ENCODE results near the gene VGLL2.

Gene VGLL2

DNA sequence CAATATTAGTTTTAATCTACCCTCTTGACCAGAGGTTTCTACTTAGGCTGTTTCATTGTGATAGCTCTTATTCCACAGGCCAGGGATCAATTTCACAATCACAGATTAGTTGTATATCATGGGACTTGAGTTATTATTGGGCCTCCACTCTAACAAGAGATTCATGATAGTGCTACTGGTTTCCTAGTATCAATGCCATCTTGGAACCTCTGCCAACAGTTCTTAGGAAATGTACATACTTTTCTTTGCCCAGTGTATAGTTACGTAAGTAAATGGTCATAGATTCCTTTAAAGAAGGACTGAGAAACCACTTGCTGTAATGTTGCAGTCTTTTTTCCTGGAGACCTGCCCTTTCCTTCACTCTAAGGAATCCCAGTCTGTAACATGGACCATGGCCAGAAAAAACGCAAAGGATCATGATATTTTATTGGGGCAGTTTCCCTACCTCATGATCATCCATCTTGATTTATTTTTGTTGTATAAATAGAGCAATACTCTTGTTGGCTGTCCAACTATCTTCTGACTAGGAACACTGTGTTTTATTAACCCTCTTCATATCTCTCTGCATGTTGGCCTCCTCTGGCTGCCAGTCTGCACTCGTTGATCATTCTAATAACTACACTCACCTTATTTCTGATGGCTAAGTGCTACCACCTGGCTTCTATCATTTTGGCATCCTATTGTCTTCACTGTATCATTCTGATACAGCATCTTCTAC is 38.0 kb upstream of the VGLL2 start:
- H3K36me3 ChIP-seq (ENCODE audit: low read length): no peaks in the 10 kb centered on the region
- no peaks in the 10 kb centered on the region for H3K79me2 ChIP-seq (ENCODE audit: insufficient read depth, low read length)
- H4K20me1 ChIP-seq (ENCODE audit: low read depth, low read length): no peaks in the 10 kb centered on the region
- H3K4me2 ChIP-seq (ENCODE audit: low read depth, low read length, poor library complexity, severe bottlenecking): no peak overlapping the region
- no peak overlapping the region for H3K4me3 ChIP-seq (ENCODE audit: insufficient read depth, low read length, poor library complexity, severe bottlenecking)
- TF ChIP-seq, protein P1, sequence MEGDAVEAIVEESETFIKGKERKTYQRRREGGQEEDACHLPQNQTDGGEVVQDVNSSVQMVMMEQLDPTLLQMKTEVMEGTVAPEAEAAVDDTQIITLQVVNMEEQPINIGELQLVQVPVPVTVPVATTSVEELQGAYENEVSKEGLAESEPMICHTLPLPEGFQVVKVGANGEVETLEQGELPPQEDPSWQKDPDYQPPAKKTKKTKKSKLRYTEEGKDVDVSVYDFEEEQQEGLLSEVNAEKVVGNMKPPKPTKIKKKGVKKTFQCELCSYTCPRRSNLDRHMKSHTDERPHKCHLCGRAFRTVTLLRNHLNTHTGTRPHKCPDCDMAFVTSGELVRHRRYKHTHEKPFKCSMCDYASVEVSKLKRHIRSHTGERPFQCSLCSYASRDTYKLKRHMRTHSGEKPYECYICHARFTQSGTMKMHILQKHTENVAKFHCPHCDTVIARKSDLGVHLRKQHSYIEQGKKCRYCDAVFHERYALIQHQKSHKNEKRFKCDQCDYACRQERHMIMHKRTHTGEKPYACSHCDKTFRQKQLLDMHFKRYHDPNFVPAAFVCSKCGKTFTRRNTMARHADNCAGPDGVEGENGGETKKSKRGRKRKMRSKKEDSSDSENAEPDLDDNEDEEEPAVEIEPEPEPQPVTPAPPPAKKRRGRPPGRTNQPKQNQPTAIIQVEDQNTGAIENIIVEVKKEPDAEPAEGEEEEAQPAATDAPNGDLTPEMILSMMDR (IDR thresholded peaks at IDR 0.05; ENCODE audit: insufficient read depth, low read length, poor library complexity, severe bottlenecking): no peak
- TF ChIP-seq EZH2phosphoT487 (conservative IDR thresholded peaks at IDR 0.05; ENCODE audit: low read length): no peak
- H2AFZ ChIP-seq (ENCODE audit: low read depth, low read length, severe bottlenecking): no peak overlapping the region
- H3F3A ChIP-seq (ENCODE audit: insufficient read depth): no peaks in the 10 kb centered on the region
- H3K27ac ChIP-seq (ENCODE audit: low read depth, low read length): no peak overlapping the region
- no peaks in the 10 kb centered on the region for H3K9me3 ChIP-seq (ENCODE audit: insufficient read depth, low read length)
- H3K9me2 ChIP-seq (replicated peaks; ENCODE audit: insufficient read depth, low read length): no peaks in the 10 kb centered on the region
- no peaks in the 10 kb centered on the region for H3K27me3 ChIP-seq (ENCODE audit: low read length)
- H3K9ac ChIP-seq (ENCODE audit: low read length): no peak overlapping the region

DNA sequence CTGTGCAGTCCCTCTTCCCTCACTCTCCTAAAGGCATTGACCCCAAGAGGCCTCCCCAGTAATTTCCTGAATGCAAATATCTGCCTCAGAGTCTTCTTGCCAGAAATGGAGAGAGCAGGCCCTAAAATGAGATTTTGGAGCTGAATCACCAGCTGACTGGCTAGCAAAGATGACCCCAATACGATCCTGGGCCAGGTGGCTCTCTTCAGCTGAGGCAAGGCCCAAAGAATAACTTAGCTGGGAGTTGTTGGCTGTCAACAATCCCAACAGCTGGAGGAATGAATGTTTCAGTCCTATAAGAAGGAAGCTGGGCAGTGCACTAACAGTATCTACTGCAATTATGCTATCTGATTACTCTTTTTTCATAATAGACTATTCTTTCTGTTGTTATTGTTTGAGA is 37.2 kb upstream of the VGLL2 start:
- Histone ChIP-seq H2AFZ (ENCODE audit: low read depth, low read length, severe bottlenecking) (no peak overlapping the region), H3F3A (ENCODE audit: insufficient read depth) (no peaks in the 10 kb centered on the region), H3K9me3 (ENCODE audit: insufficient read depth, low read length) (no peaks in the 10 kb centered on the region), H3K4me2 (ENCODE audit: low read depth, low read length, poor library complexity, severe bottlenecking) (no peak overlapping the region), H3K4me3 (ENCODE audit: insufficient read depth, low read length, poor library complexity, severe bottlenecking) (no peak overlapping the region), H3K9me2 (replicated peaks; ENCODE audit: insufficient read depth, low read length) (no peaks in the 10 kb centered on the region), H3K36me3 (ENCODE audit: low read length) (no peaks in the 10 kb centered on the region), H3K27ac (ENCODE audit: low read depth, low read length) (no peak overlapping the region), H3K27me3 (ENCODE audit: low read length) (no peaks in the 10 kb centered on the region), H4K20me1 (ENCODE audit: low read depth, low read length) (no peaks in the 10 kb centered on the region), H3K79me2 (ENCODE audit: insufficient read depth, low read length) (no peaks in the 10 kb centered on the region), H3K9ac (ENCODE audit: low read length) (no peak overlapping the region)
- TF ChIP-seq EZH2phosphoT487 (conservative IDR thresholded peaks at IDR 0.05; ENCODE audit: low read length): no peak
- TF ChIP-seq, protein P1 (IDR thresholded peaks at IDR 0.05; ENCODE audit: insufficient read depth, low read length, poor library complexity, severe bottlenecking): no peak

DNA sequence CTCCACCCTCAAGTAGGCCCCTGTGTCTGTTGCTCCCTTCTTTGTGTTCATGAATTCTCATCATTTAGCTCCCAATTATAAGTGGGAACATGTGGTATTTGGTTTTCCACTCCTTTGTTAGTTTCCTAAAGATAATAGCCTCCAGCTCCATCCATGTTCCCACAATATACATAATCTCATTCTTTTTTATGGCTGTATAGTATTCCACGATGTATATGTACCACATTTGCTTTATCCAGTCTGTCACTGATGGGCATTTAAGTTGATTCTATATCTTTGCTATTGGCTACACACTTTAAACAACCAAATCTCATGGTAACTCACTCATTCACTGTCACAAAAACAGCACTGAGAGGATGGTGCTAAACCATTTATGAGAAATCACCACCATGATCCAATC is 35.5 kb upstream of the VGLL2 start:
- no peak overlapping the region for H3K4me2 ChIP-seq (ENCODE audit: low read depth, low read length, poor library complexity, severe bottlenecking)
- H3K36me3 ChIP-seq (ENCODE audit: low read length): no peaks in the 10 kb centered on the region
- H3K27ac ChIP-seq (ENCODE audit: low read depth, low read length): no peak overlapping the region
- no peaks in the 10 kb centered on the region for H3F3A ChIP-seq (ENCODE audit: insufficient read depth)
- H2AFZ ChIP-seq (ENCODE audit: low read depth, low read length, severe bottlenecking): no peak overlapping the region
- H3K27me3 ChIP-seq (ENCODE audit: low read length): no peaks in the 10 kb centered on the region
- no peaks in the 10 kb centered on the region for H3K79me2 ChIP-seq (ENCODE audit: insufficient read depth, low read length)
- H3K4me3 ChIP-seq (ENCODE audit: insufficient read depth, low read length, poor library complexity, severe bottlenecking): no peak overlapping the region
- H3K9me2 ChIP-seq (replicated peaks; ENCODE audit: insufficient read depth, low read length): no peaks in the 10 kb centered on the region
- H3K9me3 ChIP-seq (ENCODE audit: insufficient read depth, low read length): no peaks in the 10 kb centered on the region
- no peak for TF ChIP-seq EZH2phosphoT487 (conservative IDR thresholded peaks at IDR 0.05; ENCODE audit: low read length)
- TF ChIP-seq, protein P1 (IDR thresholded peaks at IDR 0.05; ENCODE audit: insufficient read depth, low read length, poor library complexity, severe bottlenecking): no peak
- H3K9ac ChIP-seq (ENCODE audit: low read length): no peak overlapping the region
- no peaks in the 10 kb centered on the region for H4K20me1 ChIP-seq (ENCODE audit: low read depth, low read length)
